Caki2 (cell line): ENCODE data around the gene ENC1. TPM values are rescaled to one million over a fixed set of nuclear protein-coding genes. Genes with fewer than 3 reads are reported as not detected.
A peak's percentile ranks its signal among the peaks of the same experiment; 100 is the strongest.
"Not testable (repeated sequence)": the region's sequence is repeated elsewhere in the genome, so short reads cannot be mapped to it uniquely, and the experiment has no call there.

Experiments
- DNase-seq: peaks from one replicate; pipeline ENCODE4 v3.0.0-alpha.2; 2015; ENCODE audit warnings: low read depth
- in situ Hi-C: cut with HindIII; loops from 2 replicates; pipeline ENCODE4 v1.10.0; 2016; ENCODE audit warnings: low sequenced_read_pairs, low pct_unique_long_range_greater_than_20kb, mixed read lengths
- total RNA-seq: library from RNA; depleted of rRNA; stranded (reverse); fragments of >200 nt; shearing (Covaris generic); gene quantifications from 2 replicates; pipeline ENCODE4 v1.2.3, GENCODE V29; 2014; ENCODE audit warnings: low replicate concordance; rRNA removed

Gene ENC1, protein sequence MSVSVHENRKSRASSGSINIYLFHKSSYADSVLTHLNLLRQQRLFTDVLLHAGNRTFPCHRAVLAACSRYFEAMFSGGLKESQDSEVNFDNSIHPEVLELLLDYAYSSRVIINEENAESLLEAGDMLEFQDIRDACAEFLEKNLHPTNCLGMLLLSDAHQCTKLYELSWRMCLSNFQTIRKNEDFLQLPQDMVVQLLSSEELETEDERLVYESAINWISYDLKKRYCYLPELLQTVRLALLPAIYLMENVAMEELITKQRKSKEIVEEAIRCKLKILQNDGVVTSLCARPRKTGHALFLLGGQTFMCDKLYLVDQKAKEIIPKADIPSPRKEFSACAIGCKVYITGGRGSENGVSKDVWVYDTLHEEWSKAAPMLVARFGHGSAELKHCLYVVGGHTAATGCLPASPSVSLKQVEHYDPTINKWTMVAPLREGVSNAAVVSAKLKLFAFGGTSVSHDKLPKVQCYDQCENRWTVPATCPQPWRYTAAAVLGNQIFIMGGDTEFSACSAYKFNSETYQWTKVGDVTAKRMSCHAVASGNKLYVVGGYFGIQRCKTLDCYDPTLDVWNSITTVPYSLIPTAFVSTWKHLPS
- total RNA-seq, result 10.6 and 27.2 TPM in 2 replicates

DNA sequence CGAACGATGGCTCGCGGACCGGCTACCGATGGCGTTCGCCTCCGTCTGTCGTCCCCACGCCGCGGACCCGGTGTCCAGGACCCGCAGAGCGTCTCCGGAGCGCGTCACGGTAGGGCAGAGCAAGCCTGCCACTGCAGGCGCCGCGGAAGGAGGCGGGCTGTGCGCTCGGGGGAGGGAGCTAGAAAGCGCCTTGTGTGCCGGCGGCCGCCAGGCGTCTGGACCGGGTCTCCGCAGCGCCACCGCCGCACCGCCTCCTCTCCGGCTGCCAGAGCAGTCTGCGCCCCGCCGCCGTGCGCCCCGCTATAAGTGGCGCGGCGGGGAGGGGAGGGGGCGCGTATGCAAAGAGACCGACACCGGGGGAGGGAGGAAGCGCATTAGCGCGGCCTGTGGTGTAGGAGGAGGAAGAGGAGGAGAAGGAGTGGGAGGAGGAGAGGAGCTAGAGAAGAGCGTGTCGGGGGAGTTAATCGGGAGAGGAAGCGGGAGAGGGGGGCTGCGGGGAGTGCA lies at the start of gene ENC1:
Gene ENC1 (minus strand): TSS at position 279 of the 504 bp plus-strand sequence. CDS start 4,243 bp downstream, outside the sequence.
- DNase-seq, result peak; percentile 95

DNA sequence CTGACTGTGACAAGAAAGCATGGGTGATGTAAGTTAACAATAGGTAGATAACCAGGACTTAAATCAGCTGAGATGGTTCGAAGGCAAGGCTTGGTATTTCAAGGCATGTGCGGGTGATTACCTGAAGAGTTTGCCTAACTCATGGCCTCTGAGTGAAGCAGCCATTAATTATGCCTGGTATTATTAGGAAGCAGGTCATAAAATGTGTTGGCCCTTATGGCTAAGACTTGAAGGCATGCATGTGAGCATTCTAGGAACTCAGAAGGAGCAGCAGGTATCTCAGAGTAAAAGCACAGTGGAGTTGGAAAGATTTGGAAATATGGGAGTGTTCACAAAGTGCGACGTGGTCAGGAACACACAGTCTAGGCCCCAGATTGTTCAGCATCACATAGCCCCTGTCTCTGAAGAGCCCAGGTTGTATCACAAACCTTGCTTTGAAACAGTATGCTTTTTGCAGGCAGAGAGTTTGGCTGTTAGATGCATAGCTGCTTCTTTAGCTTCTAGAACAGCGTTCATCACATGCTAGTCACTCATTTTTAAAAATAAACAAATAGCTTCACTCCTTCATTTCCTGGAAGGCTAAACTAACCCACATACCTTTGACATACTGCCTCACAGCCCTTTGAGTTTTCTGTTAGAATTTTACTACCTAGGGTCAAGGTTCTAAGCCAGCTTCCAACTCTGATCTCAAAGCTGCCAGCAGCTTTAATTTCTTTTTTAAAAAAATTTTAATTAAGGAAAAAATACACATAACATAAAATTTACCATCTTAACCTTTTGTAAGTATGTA lies 46.6 kb upstream of the ENC1 start:
- in situ Hi-C loops, result no loop called here
- DNase-seq, result no peak

More for the DNA sequence above, at the start of gene ENC1:
- in situ Hi-C loops, result no loop called here

DNA sequence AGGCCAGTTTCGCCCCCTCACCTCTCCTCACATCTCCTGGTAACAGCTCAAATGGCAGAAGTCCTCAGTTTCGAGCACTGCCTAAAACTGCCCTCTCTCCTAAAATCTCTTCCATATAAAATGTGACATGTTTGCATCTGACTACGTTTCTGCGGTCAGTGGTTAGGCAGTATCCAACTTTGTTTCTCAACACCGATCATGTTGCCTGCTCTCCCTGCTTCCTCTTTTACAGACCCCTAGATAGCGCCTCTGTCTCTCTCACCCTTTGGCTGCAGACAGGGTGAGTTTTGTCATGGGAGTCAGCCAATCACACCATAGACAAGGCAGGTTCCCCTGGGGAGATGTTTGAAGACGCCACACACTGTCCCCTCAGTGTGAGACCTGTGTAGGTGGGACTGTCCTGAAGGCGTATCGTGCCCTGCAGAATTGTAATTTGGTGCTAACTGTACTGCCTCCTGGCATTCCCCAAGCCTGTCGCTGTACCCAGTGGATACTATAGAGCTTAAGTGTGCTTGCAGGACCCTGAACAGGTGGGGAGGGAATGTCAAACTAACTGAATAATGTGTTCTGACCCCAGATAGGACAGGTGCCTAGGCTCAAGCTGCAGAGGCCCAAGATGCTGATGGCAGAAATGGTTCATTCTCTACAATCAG lies 45.6 kb upstream of the ENC1 start:
- in situ Hi-C loops, result no loop called here
- DNase-seq, result no peak

DNA sequence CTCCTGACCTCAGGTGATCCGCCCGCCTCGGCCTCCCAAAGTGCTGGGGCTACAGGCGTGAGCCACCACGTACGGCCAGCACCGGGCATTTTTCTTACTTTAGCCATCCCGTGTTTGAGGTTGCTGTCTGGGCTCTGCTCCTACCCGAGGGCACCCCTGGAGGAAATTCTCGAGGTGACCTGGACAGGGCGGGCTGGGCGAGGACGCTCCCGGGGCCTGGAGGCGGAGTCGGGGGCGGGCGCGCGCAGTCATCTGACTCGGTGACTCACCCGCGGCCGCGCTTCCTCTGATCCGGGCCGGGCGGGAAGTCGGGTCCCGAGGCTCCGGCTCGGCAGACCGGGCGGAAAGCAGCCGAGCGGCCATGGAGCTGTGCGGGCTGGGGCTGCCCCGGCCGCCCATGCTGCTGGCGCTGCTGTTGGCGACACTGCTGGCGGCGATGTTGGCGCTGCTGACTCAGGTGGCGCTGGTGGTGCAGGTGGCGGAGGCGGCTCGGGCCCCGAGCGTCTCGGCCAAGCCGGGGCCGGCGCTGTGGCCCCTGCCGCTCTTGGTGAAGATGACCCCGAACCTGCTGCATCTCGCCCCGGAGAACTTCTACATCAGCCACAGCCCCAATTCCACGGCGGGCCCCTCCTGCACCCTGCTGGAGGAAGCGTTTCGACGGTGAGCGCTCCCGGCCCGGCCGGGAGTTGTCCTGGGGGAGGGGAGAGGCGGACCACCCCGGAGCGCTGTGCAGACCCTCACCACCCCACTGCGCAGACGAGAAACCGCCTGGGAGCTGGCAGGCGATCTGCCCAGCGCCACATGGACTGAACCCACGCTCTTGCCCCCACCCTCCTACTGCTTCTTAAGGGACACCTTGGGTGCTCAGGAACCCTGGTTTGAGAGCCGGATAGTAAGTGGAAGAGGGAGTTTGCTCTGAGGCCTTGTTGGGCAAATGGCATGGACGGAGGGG lies 44.6 kb upstream of the ENC1 start, which contains the start of gene HEXB:
Gene HEXB (plus strand): TSS at position 334 of the 952 bp plus-strand sequence. CDS start 28 bp downstream, at position 362.
- in situ Hi-C loops, result no loop called here
- peak; percentile 77 for DNase-seq

DNA sequence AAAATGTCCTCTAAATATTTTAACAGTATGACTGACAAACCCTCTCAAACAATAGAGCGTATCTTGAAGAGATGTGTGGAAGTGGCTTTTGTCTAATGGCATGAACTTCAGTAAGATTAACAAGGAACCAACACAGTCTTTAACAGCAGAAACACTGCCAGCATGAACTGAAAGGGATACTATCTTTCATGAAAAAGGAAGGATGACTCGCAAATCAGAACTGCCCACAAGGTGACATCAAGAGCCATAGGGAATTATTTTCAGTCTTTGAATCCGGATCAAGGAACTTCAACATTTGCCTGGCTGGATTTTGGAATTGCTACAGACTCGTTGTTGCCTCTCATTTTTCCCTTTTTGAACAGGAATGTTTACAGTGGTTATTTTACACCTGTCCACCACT lies 39.4 kb upstream of the ENC1 start:
- no peak for DNase-seq
- in situ Hi-C loops, result no loop called here

DNA sequence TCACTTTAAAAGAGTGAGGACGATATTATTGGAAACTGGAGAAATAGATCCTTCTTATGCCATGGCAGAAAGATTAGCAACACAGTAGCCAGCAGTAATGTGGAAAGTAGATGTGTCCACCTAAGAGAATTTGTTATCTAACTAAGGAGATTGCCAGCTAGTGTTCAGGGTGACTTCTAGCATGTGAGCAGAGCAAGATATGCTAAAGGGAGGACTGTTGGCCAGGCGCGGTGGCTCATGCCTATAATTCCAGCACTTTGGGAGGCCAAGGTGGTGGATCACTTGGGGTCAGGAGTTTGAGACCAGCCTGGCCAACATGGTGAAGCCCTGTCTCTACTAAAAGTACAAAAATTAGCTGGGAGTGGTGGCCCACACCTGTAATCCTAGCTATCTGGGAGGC lies 38.8 kb upstream of the ENC1 start:
- DNase-seq, in situ Hi-C loops: not testable (repeated sequence)

DNA sequence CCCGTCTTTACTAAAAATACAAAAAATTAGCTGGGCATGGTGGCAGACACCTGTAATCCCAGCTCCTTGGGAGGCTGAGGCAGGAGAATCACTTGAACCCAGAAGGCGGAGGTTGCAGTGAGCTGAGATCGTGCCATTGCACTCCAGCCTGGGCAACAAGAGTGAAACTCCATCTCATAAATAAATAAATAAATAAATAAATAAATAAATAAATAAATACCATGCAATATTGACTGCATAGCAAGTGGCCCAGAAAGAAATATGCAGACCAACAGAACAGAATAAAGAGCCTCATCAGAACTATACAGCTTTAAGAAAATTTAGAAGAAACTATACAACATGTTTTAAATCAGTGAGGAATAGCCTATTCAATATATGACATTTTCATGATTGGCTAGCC lies 37.6 kb upstream of the ENC1 start:
- DNase-seq, in situ Hi-C loops: not testable (repeated sequence)

DNA sequence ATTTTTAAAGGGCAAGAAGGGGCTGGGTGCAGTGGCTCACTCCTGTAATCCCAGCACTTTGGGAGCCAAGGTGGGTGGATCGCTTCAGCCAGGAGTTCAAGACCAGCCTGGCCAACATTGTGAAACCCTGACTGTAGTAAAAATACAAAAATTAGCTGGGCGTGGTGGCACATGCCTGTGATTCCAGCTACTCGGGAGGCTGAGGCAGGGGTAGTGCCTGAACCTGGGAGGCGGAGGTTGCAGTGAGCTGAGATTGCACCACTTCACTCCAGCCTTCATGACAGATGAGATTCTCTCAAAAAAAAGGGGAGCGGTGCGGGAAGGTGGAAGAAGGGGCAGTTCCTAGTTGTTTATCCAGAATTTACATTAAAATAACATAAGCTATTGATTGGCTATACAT lies 35.9 kb upstream of the ENC1 start:
- in situ Hi-C loops, DNase-seq: not testable (repeated sequence)

DNA sequence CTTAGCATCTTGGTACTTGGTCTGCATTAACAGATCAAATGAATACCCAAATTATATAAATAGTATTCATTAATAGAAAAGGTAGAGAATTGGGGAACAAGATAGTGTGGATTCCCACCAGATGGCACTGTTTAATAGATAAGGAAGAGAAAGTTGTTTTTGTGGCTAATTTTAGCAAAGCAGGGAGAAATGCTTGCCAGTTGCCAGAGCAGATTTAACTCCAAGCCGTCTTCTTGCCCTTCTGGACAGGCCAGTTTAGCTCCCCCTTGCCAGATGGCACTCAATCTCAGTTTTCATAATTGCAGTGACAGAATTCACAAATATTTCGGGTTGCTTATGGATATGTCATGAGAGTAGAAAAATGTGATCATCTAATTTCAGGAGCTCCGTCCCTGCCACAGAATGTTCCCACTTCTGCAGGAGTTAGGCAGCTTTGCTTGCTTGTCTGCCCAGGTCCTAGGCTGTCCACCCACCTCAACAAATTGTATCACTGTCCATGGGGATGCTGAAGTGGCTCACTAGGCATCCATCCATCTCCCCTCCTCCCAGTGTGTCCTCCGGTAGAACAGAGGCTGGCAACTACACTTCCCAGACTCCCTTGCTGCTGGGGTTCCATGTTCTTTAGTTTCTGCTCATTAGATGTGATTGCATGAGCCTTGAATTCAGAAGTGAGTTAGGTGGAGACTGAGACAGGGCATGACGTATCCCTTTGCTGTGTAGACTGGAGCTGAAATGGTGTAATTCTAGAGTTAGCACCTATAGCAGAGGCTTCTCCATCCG lies 32.7 kb upstream of the ENC1 start:
- in situ Hi-C loops, result no loop called here
- DNase-seq, result peak; percentile 22

DNA sequence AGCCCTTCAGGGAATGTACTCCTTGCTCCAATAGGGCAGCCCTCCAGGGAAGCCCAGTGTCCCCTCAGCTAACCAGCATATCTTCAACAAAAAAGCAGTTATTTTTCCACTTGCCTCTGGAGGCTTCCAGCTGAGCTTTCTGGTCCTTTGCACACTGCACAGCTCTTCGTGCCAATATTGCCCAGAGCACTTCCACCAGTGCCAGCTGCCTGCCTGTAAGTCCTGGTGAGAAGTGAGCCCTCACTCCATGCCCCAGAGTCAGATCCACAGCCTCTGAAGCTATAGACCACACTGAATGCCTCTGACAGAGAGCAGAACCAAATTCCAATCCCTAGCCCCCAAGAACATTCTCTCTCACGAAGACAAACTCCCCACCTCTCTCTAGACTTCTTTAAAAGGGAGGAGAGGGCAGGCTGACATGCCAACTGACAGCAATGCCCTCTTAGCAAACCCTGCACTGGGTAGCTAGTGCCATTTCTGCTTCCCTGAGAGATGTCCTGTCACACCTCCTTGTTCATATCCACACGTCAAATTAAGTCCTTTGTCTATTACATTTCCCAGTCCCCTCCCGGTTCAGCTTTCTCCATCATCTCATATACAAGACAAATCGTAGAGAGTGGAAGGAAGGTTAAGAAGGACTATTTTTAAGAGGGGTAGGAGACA lies 31.8 kb upstream of the ENC1 start:
- no peak for DNase-seq

DNA sequence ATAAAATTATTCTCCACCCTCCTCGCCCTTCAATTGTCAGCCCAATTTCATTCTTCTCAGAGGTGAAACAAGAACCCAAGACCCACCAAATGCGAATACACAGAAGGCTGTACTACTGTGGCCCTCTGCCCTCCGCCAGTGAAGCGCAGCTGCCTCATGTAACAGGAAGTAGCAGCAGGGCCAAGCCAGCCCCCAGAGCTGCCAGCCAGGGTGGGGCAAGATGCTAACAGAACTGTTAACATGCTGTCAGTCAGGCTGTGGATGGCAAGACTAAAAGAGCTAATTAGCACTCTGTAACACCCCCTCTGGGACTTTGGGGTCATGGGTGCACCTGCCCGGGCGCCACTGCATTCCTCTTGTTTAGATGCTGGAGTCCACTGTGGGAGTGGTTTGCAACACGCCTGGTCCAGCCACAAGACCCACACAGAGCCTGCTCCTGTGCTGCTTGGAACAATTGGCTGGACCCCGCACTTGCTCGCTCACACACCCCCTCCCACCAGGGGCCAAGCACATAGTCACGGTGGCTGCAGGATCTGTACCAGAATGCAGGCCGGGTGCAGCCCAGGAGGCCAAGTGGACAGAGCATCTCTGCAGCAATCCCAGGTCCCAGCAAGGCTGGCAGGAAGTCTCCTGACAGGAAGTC lies 30.0 kb upstream of the ENC1 start:
- no peak for DNase-seq
- in situ Hi-C loops, result no loop called here

More for the DNA sequence above, 31.8 kb upstream of the ENC1 start:
- in situ Hi-C loops, result no loop called here

DNA sequence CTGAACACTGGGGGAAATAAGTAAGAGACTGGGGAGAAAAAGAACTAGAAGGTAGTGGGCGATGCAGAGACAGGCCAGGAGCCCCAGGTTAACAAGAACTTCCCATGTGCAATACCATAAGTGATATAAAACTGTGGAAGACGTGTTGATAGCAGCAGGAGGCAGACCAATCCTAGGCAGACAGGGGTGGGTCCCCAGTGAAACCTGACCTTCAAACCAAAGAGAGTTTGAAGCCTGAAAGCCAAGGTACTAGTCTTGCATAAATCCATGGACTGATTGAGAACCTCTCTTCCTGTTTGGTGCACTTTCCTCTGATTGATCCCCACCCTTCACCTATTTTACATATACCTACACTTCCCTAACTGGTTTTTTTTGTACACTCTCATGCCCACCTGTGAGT lies 29.3 kb upstream of the ENC1 start:
- in situ Hi-C loops, result no loop called here
- no peak for DNase-seq

DNA sequence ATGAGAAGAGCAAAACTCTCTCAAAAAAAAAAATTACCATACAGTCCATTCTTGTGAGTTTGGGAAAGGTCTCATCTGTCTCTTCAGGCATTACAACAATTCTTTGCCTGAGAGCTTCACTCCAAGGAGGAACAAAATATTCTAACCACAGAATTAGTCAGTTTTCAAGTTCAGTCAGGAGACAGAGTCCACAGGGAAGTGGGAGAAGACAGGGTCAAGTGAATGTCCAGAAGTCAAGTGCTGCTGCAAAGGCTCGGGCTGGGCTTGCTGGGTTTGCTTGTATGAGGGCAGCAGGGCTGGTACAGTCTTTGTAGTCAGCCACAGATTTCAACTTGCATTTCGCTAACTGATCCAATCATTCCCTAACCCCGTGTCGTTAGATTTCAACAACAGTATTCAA lies 26.9 kb upstream of the ENC1 start:
- in situ Hi-C loops, result no loop called here
- no peak for DNase-seq

DNA sequence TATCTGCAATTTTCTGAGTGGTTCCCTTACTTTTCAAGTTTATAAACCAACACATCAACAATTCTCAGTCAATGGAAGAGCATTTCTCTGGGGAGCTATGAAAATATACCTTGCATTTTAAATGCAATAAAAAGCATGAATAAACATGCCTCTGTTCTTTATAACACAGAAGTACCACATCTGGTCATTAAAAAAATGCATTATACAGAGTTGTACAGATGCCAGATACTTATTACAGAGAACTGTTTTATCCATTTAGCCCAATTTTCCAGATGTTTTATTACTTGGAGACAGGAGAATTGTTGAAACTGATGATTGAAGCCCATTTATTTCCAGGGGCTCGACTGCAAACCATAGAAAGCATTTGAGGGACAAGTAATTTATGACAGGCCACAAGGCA lies 25.3 kb upstream of the ENC1 start:
- no peak for DNase-seq
- in situ Hi-C loops, result no loop called here

DNA sequence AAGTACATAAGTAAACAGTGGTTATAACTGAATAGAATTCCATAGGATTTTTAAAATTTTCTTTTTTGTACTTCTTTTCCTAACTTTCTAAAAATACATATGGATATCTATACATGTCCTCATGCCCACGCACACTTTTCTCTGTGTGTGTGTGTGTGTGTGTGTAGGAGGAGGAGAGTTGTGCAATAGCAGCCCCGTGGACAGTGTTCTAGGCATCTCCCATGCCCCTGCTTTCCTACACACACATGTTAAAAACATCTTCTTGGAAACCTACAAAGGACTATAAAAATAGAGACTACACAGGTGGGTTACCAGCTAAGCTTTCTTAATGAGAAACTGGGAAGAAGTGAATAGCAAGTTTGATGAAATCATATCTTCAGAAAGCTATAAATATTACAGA lies 24.7 kb upstream of the ENC1 start:
- in situ Hi-C loops, result no loop called here
- DNase-seq, result no peak

DNA sequence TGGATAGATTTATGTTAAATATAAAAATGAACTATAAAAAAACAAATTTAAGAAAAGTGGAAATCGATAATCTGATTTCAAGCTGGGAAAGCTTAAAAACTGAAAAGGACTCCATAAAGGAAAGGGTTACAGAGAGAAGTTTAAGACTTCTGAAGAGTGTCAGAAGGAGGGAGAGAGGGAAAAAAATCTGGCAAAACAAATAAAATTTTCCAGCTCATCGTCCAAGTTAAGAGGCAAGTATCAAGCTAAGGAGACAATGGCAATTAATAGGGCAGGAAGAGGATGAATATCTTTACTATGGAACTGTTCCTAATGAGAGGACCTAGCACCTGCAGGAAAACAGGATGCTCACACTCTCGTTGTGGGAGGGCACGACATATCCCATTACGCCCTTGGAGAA lies 24.0 kb upstream of the ENC1 start:
- DNase-seq, result no peak
- in situ Hi-C loops, result no loop called here
